NCI-H1930 (cell line): Measurements from ENCODE around the gene ZNRF2.
"Not testable (repeated sequence)": the region's sequence is repeated elsewhere in the genome, so short reads cannot be mapped to it uniquely, and the experiment has no call there.

ENCODE experiments used
- DNase-seq, 2 experiments: peaks; one replicate each; lab custom pipeline; 2025; lab: John Stamatoyannopoulos, UW

ZNRF2 gene

DNA sequence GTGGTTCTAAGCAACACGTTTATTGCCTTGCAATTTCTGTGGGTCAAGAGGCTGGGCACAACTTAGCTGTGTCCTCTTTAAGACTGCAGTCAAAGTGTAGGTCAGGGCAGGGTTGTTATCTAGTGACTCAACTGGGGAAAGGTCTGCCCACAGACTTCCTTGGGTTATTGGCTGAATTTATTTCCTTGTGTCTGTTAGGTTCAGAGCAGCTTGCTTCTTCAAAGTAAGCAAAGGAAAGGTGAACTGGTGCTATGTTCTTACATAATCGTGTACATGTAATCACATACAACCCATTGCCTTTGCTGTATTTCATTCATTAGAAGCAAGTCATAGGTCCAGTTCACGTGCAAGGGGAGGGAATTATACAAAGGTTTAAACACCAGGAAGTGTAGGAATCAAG lies 5.9 kb downstream of the ZNRF2 start:
- not testable (repeated sequence) for DNase-seq

DNA sequence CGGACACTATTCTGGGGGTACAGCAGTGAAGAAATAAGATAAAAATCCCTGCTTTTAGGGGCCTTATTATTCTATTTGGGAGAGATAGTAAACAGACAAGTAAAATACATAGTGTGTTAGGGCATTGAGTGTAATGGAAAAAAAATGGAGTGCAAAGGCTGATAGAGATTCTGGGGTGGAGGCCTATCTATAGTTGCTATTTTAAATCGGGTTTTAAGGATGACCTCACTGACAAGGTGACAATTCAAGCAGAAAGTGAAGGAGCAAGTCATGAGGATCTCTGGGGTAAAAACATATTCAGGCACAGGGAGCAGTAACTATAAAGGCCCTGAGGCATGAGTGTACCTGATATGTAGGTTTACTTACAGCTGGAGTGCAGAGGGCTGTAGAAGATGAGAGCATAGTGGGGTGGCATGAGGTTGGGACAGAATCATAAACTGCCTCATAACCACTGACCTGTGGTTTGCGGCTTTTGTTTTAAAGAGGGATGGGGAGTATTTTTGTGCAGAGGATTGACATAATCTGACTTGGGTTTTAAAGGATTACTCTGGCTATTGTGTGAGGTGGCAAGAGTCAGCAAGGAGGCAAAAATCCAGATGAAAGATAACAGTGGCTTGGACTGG lies 8.1 kb downstream of the ZNRF2 start:
- not testable (repeated sequence) for DNase-seq

DNA sequence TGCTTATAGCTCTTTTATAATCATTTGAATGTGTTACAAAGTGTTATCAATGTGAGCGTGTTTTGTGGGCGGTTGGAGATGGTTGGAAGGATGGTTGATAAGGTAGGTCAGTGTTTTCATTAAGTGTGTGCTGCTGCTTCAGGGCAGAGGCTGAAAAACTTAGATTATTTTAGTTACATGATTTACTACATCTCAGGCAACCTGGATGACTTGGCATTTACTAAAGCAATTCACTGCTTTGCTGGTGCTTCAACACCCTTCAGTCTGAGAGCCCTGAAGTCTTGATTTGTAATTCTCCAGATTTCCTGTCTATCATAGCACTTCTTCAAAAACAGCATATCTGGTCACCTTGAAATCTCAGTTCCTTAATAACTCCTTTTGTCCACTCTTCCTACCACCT lies 11.9 kb downstream of the ZNRF2 start:
- DNase-seq = not testable (repeated sequence)

DNA sequence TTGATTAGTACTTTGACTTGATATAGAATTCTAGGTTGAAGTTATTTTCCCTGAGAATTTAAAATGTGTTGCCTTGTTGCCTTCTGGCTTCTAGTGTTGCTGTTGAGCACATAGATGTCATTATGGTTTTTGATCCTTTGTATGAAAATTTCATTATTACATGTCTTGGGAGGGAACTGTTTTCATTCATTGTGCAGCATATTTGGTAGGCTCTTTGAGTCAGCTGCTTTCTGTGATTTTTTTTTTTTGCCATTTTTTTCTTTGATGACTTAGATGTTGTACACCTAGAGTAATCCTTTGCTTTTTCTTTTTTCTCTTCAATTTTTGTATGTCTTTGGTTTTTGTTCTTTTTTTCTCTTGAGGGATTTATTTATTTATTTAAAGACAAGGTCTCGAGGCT lies 13.1 kb downstream of the ZNRF2 start:
- DNase-seq = not testable (repeated sequence)

DNA sequence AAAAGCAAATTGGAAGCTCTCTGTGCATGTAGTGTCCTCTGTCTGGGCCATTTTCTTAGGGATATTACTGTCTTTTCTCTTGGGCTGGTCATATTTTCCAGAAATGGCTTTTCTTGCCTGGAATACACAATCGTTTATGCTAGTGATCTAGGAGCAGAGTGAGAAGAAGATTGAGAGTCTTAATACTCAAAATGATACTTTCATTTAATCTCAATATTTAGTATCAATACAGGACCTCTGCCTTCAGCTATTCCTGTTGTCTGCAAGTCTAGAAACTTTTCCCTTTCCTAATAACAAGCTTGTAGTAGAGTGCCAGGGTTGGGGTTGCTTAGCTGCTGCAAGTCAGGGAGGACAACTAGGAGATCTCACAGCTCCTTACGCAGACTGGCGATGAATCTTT lies 14.0 kb downstream of the ZNRF2 start:
- not testable (repeated sequence) for DNase-seq

DNA sequence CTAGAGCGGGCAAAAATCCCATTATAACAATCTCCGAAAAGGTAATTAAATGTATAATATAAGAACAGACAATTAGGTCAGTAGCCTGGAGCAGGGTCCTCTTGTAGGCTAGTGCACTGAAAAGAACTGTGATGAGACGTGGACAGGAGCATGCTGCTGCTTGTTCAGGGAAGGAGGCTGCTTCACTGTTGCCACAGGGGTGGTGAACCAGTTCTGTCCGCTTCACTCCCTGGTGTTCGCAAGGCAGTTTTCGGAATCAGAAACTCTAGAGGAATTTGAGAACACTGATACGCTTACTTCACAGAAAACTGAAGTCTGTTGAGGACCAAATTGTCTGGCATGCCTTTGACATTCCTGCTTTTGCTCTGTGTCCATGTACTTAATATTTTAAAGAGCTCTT lies 17.4 kb downstream of the ZNRF2 start:
- DNase-seq = no peak

DNA sequence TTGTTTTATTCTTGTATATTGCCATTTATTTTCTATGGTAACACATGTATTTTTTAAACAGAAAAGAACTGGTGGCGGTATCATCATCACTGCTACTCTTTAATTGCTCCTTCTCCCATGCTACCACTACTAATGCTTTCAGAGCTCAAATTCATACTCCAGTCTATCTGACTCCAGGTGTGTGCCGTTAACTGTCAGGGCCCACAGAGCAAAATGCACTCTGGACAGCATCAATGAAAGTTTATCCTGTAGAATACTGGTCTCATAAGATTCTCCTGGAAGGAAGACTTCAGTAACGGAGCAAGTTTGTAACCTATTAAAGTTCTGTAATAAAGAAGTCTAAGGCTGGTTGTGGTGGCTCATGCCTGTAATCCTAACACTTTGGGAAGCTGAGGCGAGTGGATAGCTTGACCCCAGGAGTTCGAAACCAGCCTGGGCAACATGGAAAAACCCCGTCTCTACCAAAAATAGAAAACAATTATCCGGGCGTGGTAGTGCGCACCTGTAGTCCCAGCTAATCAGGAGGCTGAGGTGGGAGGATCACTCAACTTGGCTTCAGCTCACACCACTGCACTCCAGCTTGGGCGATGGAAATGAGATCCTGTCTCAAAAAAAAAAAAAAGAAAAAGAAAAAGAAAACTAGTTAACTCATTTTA lies 18.4 kb downstream of the ZNRF2 start:
- no peak for DNase-seq

DNA sequence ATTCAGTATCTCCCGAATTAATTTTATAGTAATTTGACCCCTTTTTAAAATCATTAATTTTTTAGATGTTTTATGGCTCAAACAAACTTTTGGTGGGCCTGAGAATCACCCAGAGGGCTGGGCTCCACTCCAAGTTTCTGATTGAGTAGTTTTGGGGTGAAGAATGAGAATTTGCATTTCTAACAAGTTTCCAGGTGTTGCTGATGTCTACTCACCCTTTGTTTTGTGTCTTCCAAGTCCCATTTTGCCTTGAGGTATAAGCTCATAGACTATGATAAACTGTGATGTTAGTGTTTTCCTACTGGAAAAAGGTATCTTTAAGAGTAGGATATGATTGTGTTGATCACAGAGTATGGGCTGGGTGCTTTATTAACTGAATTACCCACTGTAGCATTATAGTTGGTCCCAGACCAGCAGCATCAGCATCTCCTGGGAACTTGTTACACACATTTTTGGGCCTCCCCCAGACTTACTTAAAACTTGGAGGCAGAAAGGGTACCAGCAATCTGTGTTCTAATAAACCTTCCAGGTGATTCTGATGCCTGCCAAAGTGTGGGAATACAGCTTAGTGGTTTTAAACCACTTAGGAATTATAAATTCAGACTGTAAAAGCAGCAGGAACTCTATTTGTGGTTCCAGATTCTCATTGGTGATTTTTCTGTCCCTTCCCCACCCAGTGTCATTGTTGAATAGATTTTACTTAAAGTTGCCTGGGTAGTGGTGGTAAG lies 19.1 kb downstream of the ZNRF2 start:
- no peak for DNase-seq

DNA sequence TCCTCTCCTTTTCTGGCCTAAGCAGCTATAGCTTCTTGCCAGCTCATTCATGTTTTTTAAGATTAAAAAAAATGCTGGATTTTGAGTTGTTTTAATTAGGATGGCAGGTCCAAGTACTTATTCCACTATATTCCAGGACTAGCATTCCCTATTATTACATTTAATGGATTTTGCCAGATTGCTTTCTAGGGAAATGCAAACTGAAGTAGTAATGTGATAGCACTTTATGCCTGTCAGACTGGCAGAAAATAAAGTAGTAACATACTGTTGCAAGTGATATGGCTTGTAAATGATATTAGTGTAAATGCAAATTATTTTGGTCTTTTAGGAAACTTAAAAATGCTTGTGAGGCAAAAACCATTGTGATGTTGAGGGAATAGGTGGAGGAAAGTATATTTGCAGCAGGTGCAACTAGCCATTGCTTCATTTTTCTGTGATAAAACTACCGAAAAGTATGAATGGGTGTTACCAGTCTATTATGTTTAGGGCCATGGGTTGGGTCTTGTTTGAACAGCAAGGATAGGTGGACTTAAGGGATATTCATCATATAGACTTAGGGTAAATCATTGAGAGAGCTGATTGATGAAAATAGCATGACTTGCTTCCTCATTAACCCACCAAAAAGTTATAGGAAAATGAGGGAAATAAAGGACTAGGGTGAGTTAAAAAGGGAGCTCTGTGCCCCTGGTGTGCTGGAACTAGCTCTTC lies 19.9 kb downstream of the ZNRF2 start:
- no peak for DNase-seq

DNA sequence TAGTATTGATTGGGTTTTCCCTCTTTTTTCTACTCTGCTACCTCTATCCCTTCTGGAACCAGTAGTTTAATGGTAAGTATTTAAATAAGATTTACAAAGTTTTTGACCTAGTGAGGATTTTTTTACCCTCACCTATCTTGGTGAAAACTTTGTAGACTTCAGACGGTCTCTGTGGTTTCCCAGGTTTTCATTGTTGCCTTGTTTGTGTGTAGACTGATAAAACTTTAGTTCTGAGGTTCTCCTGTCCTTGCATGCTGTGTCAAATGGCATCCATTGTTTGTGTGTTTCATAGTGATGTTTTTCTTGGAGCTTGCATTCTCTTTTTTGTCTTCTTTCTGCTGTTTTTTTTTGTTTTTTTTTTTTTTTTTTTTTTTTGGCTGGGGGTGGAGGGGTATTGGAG lies 22.6 kb downstream of the ZNRF2 start:
- no peak for DNase-seq

DNA sequence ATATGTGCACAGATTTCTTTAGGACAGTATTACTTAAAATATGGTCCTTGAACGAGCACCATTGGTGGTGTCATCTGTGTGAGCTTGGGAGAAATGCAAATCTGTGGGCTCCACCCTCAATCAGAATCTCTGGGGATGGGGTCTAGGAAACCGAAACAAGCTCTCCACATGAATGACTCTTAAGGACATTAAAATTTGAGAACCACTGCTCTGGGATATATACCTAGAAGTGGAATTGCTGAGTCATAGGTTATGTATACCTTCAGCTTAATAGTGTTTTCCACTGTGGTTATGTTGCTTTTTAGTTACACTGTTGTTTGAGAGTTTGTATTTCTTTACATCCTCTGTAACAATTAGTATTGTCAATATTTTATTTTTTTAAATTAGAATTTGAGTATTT lies 24.0 kb downstream of the ZNRF2 start:
- no peak for DNase-seq

DNA sequence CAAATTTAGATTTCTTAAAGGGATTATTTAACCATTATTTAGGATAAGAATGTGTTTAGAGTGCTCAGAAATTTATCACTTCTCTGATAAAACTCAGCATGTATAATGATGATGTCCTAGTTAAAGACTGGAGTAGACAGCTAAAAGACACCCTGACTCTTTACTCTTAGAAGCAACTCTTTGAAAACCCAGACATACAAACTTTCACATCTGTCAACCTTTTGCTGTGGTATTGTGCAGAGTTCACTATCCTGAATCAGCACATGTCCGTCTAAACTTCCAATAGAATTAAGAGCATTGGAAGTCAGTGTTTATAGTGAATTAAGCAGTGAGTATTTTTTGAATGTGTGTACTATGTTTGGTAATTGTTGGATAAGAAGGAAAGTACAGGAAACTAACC lies 24.9 kb downstream of the ZNRF2 start:
- DNase-seq = no peak

DNA sequence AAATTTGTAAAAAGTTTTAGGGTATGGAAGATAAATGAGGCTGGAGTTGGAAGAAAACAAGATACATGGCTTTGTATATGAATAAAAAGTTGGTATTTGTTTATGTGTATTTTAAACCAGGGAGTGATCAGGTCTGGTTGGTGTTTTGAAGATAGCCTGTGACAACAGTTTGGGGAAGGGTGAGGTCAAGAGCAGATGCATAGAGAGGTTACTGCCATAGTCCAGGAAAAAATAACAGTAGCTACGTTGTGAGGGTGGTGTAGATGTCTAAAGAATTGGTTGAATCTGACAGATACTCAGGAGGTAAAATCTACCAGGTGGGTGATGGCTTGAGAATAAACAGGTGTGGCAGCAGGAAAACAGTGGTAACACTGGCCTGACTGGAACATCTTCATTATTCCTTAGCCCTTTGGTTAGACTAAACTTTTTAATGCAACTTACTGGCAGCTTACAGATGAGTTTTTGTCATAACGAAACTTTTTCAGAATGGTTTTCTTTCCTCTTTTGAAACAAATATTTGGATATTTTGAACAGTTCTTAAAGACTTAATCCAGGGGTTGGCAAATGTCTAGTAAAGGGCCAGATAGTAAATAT lies 25.5 kb downstream of the ZNRF2 start:
- no peak for DNase-seq

DNA sequence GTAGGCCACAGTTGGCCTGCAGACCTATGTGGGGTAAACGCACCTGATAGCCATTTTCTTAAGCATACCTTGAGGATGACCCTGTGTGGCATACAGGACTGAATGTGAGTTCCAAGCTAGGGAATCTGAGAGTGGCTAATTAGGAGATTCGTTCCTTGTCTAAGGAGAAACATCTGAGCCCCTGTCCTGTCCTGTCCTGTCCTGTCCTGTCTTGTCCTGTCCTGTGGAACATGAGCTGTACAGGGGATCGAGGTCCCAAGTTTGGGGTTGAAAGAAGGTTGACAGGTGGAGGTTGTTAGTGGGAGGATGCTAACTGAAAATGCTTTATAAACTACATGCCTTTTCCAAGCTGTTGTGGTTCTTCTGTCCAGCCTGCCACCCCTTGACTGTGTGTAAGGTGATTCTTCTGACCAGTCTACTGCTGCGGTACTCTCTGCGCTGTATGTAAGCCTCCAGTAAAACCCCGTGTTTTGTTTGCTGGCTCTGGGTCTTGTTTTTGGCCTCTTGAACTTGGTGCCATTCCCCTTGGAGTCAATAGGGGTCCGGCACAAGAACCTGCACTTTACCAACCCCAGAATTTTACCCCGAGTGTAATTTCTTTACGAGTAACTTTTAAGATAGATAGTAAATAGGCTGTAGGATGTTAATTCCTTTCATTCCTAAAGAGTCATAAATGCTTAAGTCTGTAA lies 26.4 kb downstream of the ZNRF2 start:
- DNase-seq = no peak

DNA sequence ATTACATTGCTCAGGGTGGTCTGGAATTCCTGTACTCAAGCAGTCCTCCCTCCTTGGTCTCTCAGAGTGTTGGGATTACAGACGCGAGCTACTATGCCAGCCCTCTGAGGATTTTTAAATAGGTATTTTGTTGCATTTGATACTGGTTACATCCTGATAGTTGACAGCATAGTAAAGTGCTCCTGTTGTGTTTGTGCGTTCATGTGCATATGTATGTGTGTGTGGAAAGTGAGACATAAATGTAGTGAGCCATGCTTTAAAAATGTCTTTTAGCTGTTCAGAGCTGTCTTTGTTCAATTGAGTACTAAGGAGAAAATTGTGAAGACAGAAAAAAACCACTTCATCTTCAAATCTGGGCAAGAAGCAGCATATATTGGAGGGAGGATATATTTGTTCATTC lies 27.8 kb downstream of the ZNRF2 start:
- DNase-seq = no peak

DNA sequence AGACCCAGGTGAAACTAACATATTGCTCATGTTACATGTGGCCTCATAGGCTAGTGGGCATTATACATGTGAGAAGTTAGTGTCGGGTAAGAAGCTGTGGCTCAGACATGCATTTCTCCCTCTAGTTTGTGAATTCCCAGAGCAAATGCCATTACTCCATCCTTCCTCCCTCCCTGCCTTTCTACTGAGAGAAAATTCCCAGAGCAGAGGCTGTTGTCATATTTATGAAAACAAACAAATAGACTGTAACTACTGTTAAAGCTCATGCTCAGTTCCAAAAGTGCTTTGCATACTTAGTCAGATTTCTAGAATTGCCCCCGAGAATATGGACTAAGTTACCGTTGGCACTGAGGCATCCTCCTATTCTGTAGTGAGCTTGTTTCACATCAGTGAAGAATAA lies 29.0 kb downstream of the ZNRF2 start:
- no peak for DNase-seq

DNA sequence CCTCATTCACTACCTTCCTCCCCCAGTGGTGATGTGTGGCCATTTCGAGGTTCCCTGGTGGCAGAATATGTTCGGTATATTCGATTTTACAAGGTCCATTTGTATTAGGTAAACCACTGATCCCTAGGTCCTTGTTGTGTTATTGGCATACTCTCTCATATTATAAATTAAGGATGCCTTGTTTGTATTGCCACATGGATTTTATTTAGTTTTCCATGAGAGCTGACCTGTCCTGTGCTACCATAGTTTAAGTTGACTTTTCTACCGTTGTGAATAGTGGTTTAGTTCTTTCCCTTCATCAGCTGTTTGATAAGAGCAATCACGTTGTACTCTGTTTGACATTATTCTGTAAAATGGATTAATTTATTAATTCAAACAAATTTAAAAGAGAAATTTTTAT lies 29.4 kb downstream of the ZNRF2 start:
- no peak for DNase-seq

DNA sequence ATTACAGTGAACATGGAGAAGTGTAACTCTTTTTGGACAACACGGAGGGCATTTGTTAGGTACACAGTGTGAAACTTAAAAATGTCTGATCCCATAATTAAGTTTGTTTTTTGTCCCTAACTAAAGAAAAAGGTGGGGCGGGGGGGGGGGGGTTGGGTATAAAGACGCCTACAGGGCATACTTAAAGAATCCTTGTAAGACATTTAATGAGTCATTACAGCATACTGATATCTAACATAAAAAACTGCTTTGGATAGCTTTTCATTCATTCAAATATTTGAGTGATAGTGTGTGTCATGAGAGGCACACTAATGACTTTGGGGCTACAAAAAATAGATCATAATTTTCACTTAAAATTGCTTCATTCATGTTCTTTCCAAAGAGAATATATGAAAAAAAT lies 31.2 kb downstream of the ZNRF2 start:
- DNase-seq = no peak

DNA sequence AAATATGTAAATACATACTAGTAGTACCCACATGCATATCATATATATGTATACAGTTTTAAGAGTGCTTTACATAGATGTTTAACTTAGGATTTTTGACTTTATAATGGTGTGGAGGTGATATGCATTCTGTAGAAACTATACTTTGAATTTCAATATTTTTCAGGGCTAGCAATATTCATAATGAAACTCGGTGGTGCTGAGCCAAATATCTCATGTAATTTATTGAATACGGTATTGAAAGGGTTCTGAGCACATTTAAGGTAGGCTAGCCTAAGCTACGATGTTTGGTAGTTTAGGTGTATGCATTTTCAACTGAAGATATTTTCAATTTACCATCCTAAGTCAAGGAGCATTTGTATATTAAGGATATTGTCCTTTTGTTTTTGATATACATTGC lies 36.0 kb downstream of the ZNRF2 start:
- no peak for DNase-seq

DNA sequence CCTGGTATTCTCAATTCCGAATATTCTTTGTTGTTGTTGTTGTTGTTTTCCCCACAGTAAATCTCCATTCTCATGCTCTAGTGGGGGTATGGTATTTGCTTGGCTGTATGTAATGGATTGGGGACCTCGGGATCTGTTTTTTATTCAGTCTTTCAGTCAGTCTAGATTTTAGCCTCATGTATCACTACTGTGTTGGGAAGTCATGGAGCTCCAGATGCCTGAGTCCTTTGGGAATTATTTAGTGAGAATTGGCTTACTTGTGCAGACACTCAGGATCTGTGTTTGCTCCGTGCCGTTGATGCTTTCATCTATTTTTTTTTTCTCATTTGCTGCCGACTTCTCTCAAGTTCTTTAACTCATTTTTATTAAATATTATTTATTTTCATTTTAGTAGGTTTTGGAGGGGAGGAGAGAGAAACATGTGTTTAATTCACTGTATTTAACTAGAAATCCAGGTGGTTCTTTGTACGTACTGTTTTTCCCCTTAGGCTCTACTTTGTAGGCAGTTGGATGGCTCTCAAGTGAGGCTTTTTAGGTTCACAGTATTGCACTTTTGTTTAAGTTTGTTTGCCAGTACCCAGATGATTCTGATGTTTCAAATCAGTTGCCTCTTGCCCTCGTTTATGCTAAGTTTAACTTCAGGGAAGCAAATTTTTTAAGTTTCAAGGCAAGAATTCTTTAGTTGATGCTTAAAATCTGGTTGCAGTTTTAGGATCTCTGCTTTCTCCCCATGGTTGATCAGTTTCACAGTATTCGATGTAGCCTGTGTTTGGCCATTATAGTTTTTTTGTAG lies 36.9 kb downstream of the ZNRF2 start:
- no peak for DNase-seq

DNA sequence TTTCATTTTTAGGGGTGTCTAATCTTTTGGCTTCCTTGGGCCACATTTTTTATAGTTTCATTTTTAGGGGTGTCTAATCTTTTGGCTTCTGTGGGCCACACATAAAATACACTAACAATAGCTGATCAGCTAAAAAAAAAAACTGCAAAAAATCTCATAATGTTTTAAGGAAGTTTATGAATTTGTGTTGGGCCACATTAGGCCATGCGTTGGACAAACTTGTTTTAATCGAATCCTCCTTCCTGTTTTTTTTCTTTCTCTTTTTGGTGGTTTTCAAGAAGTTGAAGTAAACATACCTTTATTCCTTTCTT lies 37.4 kb downstream of the ZNRF2 start:
- no peak for DNase-seq
